SU-DHL-6 (cell line): Measurements from ENCODE around the gene SLC26A2.

Experiments
- H2AFZ ChIP-seq: fragments of 200-600 bp; sonication (generic); 2 replicates; pipeline ENCODE4 v1.6.1; 2014; ENCODE audit warnings: low read depth, mild to moderate bottlenecking, moderate library complexity, mixed read lengths, antibody characterized with exemption, low read length; ENCODE audit not compliant: severe bottlenecking
- H3F3A ChIP-seq: fragments of 200-600 bp; shearing (Covaris generic); 2 replicates; pipeline ENCODE4 v1.6.0; 2016; ENCODE audit warnings: antibody characterized with exemption, mild to moderate bottlenecking; ENCODE audit not compliant: insufficient read depth
- H3K27ac ChIP-seq: fragments of 200-600 bp; sonication (generic); 2 replicates; pipeline ENCODE4 v1.5.1; 2016; ENCODE audit warnings: low read depth, mild to moderate bottlenecking, low read length, moderate library complexity, mixed read lengths
- H3K27me3 ChIP-seq: fragments of 200-600 bp; sonication (generic), shearing (Covaris generic); 2 replicates; pipeline ENCODE4 v1.6.0; 2014; ENCODE audit warnings: mild to moderate bottlenecking, low read length
- H3K36me3 ChIP-seq: fragments of 200-600 bp; sonication (generic); 2 replicates; pipeline ENCODE4 v1.6.1; 2014; ENCODE audit warnings: mild to moderate bottlenecking, low read length, mixed read lengths
- H3K4me2 ChIP-seq: fragments of 300-600, 200-600 bp; shearing (Covaris generic), sonication (generic); 2 replicates; pipeline ENCODE4 v1.6.0; 2014; ENCODE audit warnings: low read length, low read depth, mild to moderate bottlenecking; ENCODE audit not compliant: poor library complexity, severe bottlenecking
- H3K4me3 ChIP-seq: fragments of 200-600 bp; sonication (generic); 2 replicates; pipeline ENCODE4 v1.5.1; 2014; ENCODE audit warnings: antibody characterized with exemption, low read length, mild to moderate bottlenecking, mixed read lengths; ENCODE audit not compliant: insufficient read depth, poor library complexity, severe bottlenecking
- H3K79me2 ChIP-seq: fragments of 200-600 bp; sonication (generic); 2 replicates; pipeline ENCODE4 v1.6.1; 2014; ENCODE audit warnings: mild to moderate bottlenecking, low read length, moderate library complexity; ENCODE audit not compliant: insufficient read depth
- H3K9ac ChIP-seq: fragments of 200-600 bp; sonication (generic); 2 replicates; pipeline ENCODE4 v1.7.0; 2014; ENCODE audit warnings: mild to moderate bottlenecking, low read length
- H3K9me2 ChIP-seq: fragments of 200-600 bp; sonication (generic); replicated peaks from 2 replicates; pipeline ENCODE4 v1.6.1; 2014; ENCODE audit warnings: low read length; ENCODE audit not compliant: insufficient read depth
- H3K9me3 ChIP-seq: fragments of 200-600 bp; sonication (generic); 2 replicates; pipeline ENCODE4 v1.6.1; 2014; ENCODE audit warnings: low read length, mixed read lengths; ENCODE audit not compliant: insufficient read depth
- H4K20me1 ChIP-seq: fragments of 200-600 bp; sonication (generic); 2 replicates; pipeline ENCODE4 v1.6.1; 2014; ENCODE audit warnings: low read depth, mild to moderate bottlenecking, antibody characterized with exemption, low read length, moderate library complexity, mixed read lengths
- CTCF ChIP-seq: fragments of 200-600 bp; sonication (generic); IDR thresholded peaks from one replicate; pipeline ENCODE4 v1.5.1; 2017; ENCODE audit warnings: antibody characterized with exemption, mild to moderate bottlenecking, low read length, moderate library complexity; ENCODE audit not compliant: insufficient read depth, poor library complexity, severe bottlenecking
- EZH2phosphoT487 ChIP-seq: fragments of 200-600 bp; sonication (generic), shearing (Covaris generic); conservative IDR thresholded peaks from 2 replicates; pipeline ENCODE4 v1.6.1; 2018; ENCODE audit warnings: mild to moderate bottlenecking, antibody characterized with exemption, low read length, moderate library complexity, mixed read lengths

SLC26A2 gene

GRCh38 chr5:149993471-149993870 is 32.9 kb downstream of the SLC26A2 start:
- no peaks in the 10 kb centered on the region for H4K20me1 ChIP-seq
- H3F3A ChIP-seq: no peaks in the 10 kb centered on the region; the same call in 1 of the 2 replicates
- H3K27ac ChIP-seq: no peak overlapping the region
- no peaks in the 10 kb centered on the region for H3K9me2 ChIP-seq
- H2AFZ ChIP-seq: no peak overlapping the region
- no peaks in the 10 kb centered on the region for H3K79me2 ChIP-seq
- no peak overlapping the region for H3K4me2 ChIP-seq
- H3K9me3 ChIP-seq: no peaks in the 10 kb centered on the region
- no peaks in the 10 kb centered on the region for H3K27me3 ChIP-seq
- H3K4me3 ChIP-seq: no peak overlapping the region
- no peaks in the 10 kb centered on the region for H3K36me3 ChIP-seq
- no peak overlapping the region for H3K9ac ChIP-seq
- TF ChIP-seq EZH2phosphoT487 (no peak), CTCF (no peak)

GRCh38 chr5:149995385-149996204 is 35.0 kb downstream of the SLC26A2 start:
- Histone ChIP-seq H3K36me3 (no peaks in the 10 kb centered on the region), H3K9ac (no peak overlapping the region), H3K27me3 (no peaks in the 10 kb centered on the region), H3K9me2 (no peaks in the 10 kb centered on the region), H3K9me3 (no peaks in the 10 kb centered on the region), H3K79me2 (no peaks in the 10 kb centered on the region; the same call in 1 of the 2 replicates), H2AFZ (no peak overlapping the region), H3K4me2 (no peak overlapping the region), H3F3A (peaks cover 13% of the 10 kb centered on the region; the same call in 1 of the 2 replicates), H3K27ac (no peak overlapping the region), H4K20me1 (no peaks in the 10 kb centered on the region), H3K4me3 (no peak overlapping the region)
- TF ChIP-seq CTCF (no peak), EZH2phosphoT487 (no peak)

- H3K36me3 ChIP-seq: no peaks in the 10 kb centered on the region
Observed at GRCh38 chr5:149996205-149996890, 35.8 kb downstream of the SLC26A2 start.

More at GRCh38 chr5:149996205-149996890, 35.8 kb downstream of the SLC26A2 start:
- Histone ChIP-seq H3K9ac (no peak overlapping the region), H3K4me2 (no peak overlapping the region), H2AFZ (no peak overlapping the region), H3K27me3 (no peaks in the 10 kb centered on the region), H3K4me3 (no peak overlapping the region), H3K27ac (no peak overlapping the region), H3F3A (peaks cover 13% of the 10 kb centered on the region; the same call in 1 of the 2 replicates), H4K20me1 (no peaks in the 10 kb centered on the region), H3K79me2 (peaks cover 7% of the 10 kb centered on the region), H3K9me3 (no peaks in the 10 kb centered on the region), H3K9me2 (no peaks in the 10 kb centered on the region)
- no peak for TF ChIP-seq CTCF
- no peak for TF ChIP-seq EZH2phosphoT487
